Activated CD8-positive, alpha-beta memory T cell treated with anti-CD3 and anti-CD28 coated beads for 24 hours (primary cell): Measurements from ENCODE around the gene FAM110D.

ENCODE experiments used
- DNase-seq: peaks from one replicate; pipeline ENCODE4 v3.0.0-alpha.2; 2020

Gene FAM110D

GRCh38 chr1:26130695-26131094 lies 28.2 kb upstream of the FAM110D start:
- DNase-seq, result no peak

- no peak for DNase-seq
Observed at GRCh38 chr1:26132128-26132833, 26.6 kb upstream of the FAM110D start.

GRCh38 chr1:26132834-26133167 lies 26.1 kb upstream of the FAM110D start:
- DNase-seq, result no peak

GRCh38 chr1:26134466-26134865 lies 24.4 kb upstream of the FAM110D start:
- DNase-seq, result no peak

GRCh38 chr1:26138974-26139558 lies 19.8 kb upstream of the FAM110D start:
- no peak for DNase-seq

- DNase-seq, result peak; percentile 21
Observed at GRCh38 chr1:26142159-26142558, 16.7 kb upstream of the FAM110D start.

GRCh38 chr1:26145041-26145959 lies 13.6 kb upstream of the FAM110D start:
- peak; percentile 87 for DNase-seq

GRCh38 chr1:26145960-26146294 lies 13.0 kb upstream of the FAM110D start:
- DNase-seq, result no peak

GRCh38 chr1:26148887-26149286 lies 10.0 kb upstream of the FAM110D start:
- DNase-seq, result peak; percentile 26

- no peak for DNase-seq
Observed at GRCh38 chr1:26153966-26154532, 4.8 kb upstream of the FAM110D start.

GRCh38 chr1:26154750-26155149 lies 4.1 kb upstream of the FAM110D start:
- DNase-seq, result no peak

GRCh38 chr1:26155370-26156284 lies 3.3 kb upstream of the FAM110D start:
- no peak for DNase-seq

GRCh38 chr1:26156285-26157038 lies 2.4 kb upstream of the FAM110D start:
- DNase-seq, result no peak

- no peak for DNase-seq
Observed at GRCh38 chr1:26158271-26158907, 490 bp upstream of the FAM110D start.

- DNase-seq, result no peak
Observed at GRCh38 chr1:26159743-26160039, 812 bp downstream of the FAM110D start.

GRCh38 chr1:26160527-26161414 lies 1.9 kb downstream of the FAM110D start:
- no peak for DNase-seq

- DNase-seq, result peak; percentile 83
Observed at GRCh38 chr1:26161415-26162219, 2.7 kb downstream of the FAM110D start.

GRCh38 chr1:26162220-26162709 lies 3.4 kb downstream of the FAM110D start:
- DNase-seq, result no peak

GRCh38 chr1:26163684-26164035 lies 4.8 kb downstream of the FAM110D start:
- no peak for DNase-seq
